AG04450 (cell line): Measurements from ENCODE around the gene TMEM121. TPM values are rescaled to one million over a fixed set of nuclear protein-coding genes. Genes with fewer than 3 reads are reported as not detected.

ENCODE experiments used
- CTCF ChIA-PET: fragments of 300-600, 350-600 bp; formaldehyde crosslinking; extraction: SDS; loops from one replicate; lab custom pipeline; 2022; ENCODE audit warnings: antibody characterized with exemption, inconsistent platforms; lab: Charles Lee
- POLR2A ChIA-PET: fragments of 350-600 bp; formaldehyde crosslinking; extraction: SDS; loops from one replicate; lab custom pipeline; 2021; ENCODE audit warnings: antibody characterized with exemption, inconsistent platforms; lab: Yijun Ruan, JAX
- DNase-seq: peaks from one replicate; pipeline ENCODE4 v3.0.0-alpha.2; 2011; ENCODE audit warnings: low read depth, low spot score
- H3K27ac ChIP-seq: one replicate; pipeline ENCODE4 v1.5.1; 2012; ENCODE audit warnings: low read depth, low read length, control low read depth
- H3K27me3 ChIP-seq: one replicate; pipeline ENCODE4 v1.6.0; 2012; ENCODE audit warnings: low read length; ENCODE audit not compliant: control insufficient read depth, insufficient read depth
- H3K4me3 ChIP-seq: 2 replicates; pipeline ENCODE4 v1.5.1; 2011; ENCODE audit warnings: mild to moderate bottlenecking, low read depth, low read length, control low read depth
- H3K9me3 ChIP-seq: 2 replicates; pipeline ENCODE4 v1.5.1; 2012; ENCODE audit warnings: low read length; ENCODE audit not compliant: control insufficient read depth, insufficient read depth
- CTCF ChIP-seq: IDR thresholded peaks from 2 replicates; pipeline ENCODE4 v1.5.1; 2011; ENCODE audit warnings: low read depth, low read length, control low read depth, inconsistent platforms
- polyA plus RNA-seq: library from polyadenylated mRNA; depleted of rRNA; stranded (reverse); fragments of >200 nt; gene quantifications from 2 replicates; pipeline ENCODE4 v1.2.3, GENCODE V29; 2011

The TMEM121 gene
- polyA plus RNA-seq, 1 experiment: 1.5 TPM

GRCh38 chr14:105508069-105508468 lies 18.3 kb upstream of the TMEM121 start:
- Histone ChIP-seq H3K4me3 (no peak overlapping the region), H3K27ac (no peak overlapping the region), H3K9me3 (no peaks in the 10 kb centered on the region), H3K27me3 (peaks cover 7% of the 10 kb centered on the region)
- ChIA-PET POLR2A (no interaction called here), CTCF (no interaction called here)
- no peak for DNase-seq
- no peak for TF ChIP-seq CTCF

- CTCF ChIA-PET: no interaction called here
- no peak for TF ChIP-seq CTCF
- Histone ChIP-seq H3K4me3 (no peak overlapping the region), H3K27ac (no peak overlapping the region), H3K27me3 (peaks cover 7% of the 10 kb centered on the region), H3K9me3 (no peaks in the 10 kb centered on the region)
- DNase-seq: no peak
- POLR2A ChIA-PET: no interaction called here
Measured at GRCh38 chr14:105508601-105509000, 17.8 kb upstream of the TMEM121 start.

- H3K27ac ChIP-seq: no peak overlapping the region
- POLR2A ChIA-PET: no interaction called here
- no peaks in the 10 kb centered on the region for H3K9me3 ChIP-seq
- CTCF ChIA-PET: interaction anchor here (0.5 to 2.0 kb wide), 3 partner anchors 11 to 16 kb away, joined by 3 to 6 read pairs (median 6); no protein-coding TSS in a partner anchor
- peaks cover 5% of the 10 kb centered on the region for H3K27me3 ChIP-seq
- TF ChIP-seq CTCF: no peak
- no peak overlapping the region for H3K4me3 ChIP-seq
- DNase-seq: no peak
Measured at GRCh38 chr14:105517096-105517495, 9.3 kb upstream of the TMEM121 start.

GRCh38 chr14:105519946-105520698 lies 6.3 kb upstream of the TMEM121 start:
- no peak for TF ChIP-seq CTCF
- ChIA-PET CTCF (no interaction called here), POLR2A (interaction anchor here (0.7 kb wide), 1 partner anchor 249 kb away, joined by 4 read pairs; no protein-coding TSS in a partner anchor)
- DNase-seq: no peak
- H3K27me3 ChIP-seq: peaks cover 7% of the 10 kb centered on the region
- H3K9me3 ChIP-seq: no peaks in the 10 kb centered on the region
- H3K27ac ChIP-seq: no peak overlapping the region
- H3K4me3 ChIP-seq: no peak overlapping the region

- H3K9me3 ChIP-seq: peaks cover 3% of the 10 kb centered on the region; the same call in 1 of the 2 replicates
- no peak for TF ChIP-seq CTCF
- ChIA-PET CTCF (interaction anchor here (0.5 kb wide), 1 partner anchor 97 kb away, joined by 3 read pairs; no protein-coding TSS in a partner anchor), POLR2A (no interaction called here)
- no peak overlapping the region for H3K4me3 ChIP-seq
- no peak overlapping the region for H3K27ac ChIP-seq
- no peak for DNase-seq
- peaks cover 3% of the 10 kb centered on the region for H3K27me3 ChIP-seq
Measured at GRCh38 chr14:105525326-105525725, 1.1 kb upstream of the TMEM121 start.
